ENCODE measurements around the gene TMEM165. TPM values are rescaled to one million over a fixed set of nuclear protein-coding genes. Genes with fewer than 3 reads are reported as not detected.

The TMEM165 gene
- total RNA-seq, 6 experiments from 2014 or later = 13.3 to 53.0 (median 23.0) TPM

GRCh38 chr4:55458611-55459010 is 62.9 kb downstream of the TMEM165 start:
- DNase-seq = no peak
- H3K4me1 ChIP-seq = no peaks in the 10 kb centered on the region
- 93% methylated on average over 2 of the region's 2 CpGs for WGBS (ENCODE audit: insufficient coverage, low coverage, low lambda C conversion rate, missing lambda C conversion rate)
- peaks cover 0 to 19% (median 3%) of the 10 kb centered on the region in 4 donors for H3K36me3 ChIP-seq
- intact Hi-C loops (cut with DNase I) = no loop called here
- ATAC-seq = no peak
- H3K9me3 ChIP-seq = no peaks in the 10 kb centered on the region
- H3K4me3 ChIP-seq = no peak overlapping the region
- no peak for TF ChIP-seq POLR2A (IDR thresholded peaks at IDR 0.05)
- TF ChIP-seq, protein P1, sequence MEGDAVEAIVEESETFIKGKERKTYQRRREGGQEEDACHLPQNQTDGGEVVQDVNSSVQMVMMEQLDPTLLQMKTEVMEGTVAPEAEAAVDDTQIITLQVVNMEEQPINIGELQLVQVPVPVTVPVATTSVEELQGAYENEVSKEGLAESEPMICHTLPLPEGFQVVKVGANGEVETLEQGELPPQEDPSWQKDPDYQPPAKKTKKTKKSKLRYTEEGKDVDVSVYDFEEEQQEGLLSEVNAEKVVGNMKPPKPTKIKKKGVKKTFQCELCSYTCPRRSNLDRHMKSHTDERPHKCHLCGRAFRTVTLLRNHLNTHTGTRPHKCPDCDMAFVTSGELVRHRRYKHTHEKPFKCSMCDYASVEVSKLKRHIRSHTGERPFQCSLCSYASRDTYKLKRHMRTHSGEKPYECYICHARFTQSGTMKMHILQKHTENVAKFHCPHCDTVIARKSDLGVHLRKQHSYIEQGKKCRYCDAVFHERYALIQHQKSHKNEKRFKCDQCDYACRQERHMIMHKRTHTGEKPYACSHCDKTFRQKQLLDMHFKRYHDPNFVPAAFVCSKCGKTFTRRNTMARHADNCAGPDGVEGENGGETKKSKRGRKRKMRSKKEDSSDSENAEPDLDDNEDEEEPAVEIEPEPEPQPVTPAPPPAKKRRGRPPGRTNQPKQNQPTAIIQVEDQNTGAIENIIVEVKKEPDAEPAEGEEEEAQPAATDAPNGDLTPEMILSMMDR (IDR thresholded peaks at IDR 0.05) = no peak
- no peak overlapping the region for H3K27ac ChIP-seq
- no peaks in the 10 kb centered on the region for H3K27me3 ChIP-seq

DNA sequence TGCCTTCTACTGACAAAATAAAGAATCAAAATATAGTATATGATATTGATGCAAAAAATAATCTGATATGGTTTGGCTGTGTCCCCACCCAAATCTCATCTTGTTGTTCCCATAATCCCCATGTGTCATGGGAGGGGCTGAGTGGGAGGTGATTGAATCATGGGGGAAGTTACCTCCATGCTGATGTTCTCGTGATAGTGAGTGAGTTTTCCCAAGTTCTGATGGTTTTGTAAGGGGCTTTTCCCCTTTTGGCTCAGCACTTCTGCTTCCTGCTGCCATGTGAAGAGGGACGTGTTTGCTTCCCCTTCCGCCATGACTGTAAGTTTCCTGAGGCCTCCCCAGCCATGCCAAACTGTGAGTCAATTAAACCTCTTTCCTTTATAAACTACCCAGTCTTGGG is 70.2 kb downstream of the TMEM165 start:
- WGBS (ENCODE audit: insufficient coverage, low coverage, low lambda C conversion rate, missing lambda C conversion rate) = 64% methylated on average over 3 of the region's 3 CpGs
- DNase-seq = no peak

GRCh38 chr4:55468724-55469123 is 73.0 kb downstream of the TMEM165 start:
- WGBS (ENCODE audit: insufficient coverage, low coverage, low lambda C conversion rate, missing lambda C conversion rate) = 78% methylated on average over 2 of the region's 2 CpGs
- peaks cover 0 to 19% (median 0%) of the 10 kb centered on the region in 4 donors for H3K36me3 ChIP-seq
- peak in 1 of 4 donors; percentile 57 for ATAC-seq

More for the DNA sequence above, 70.2 kb downstream of the TMEM165 start:
- no peak overlapping the region for H3K27ac ChIP-seq
- no peak overlapping the region for H3K4me3 ChIP-seq
- no peaks in the 10 kb centered on the region for H3K27me3 ChIP-seq
- ATAC-seq = no peak
- intact Hi-C loops (cut with DNase I) = no loop called here
- no peaks in the 10 kb centered on the region for H3K9me3 ChIP-seq
- no peaks in the 10 kb centered on the region for H3K4me1 ChIP-seq
- TF ChIP-seq POLR2A (IDR thresholded peaks at IDR 0.05) = no peak
- TF ChIP-seq, protein P1 (IDR thresholded peaks at IDR 0.05) = no peak
- H3K36me3 ChIP-seq = peaks cover 0 to 12% (median 0%) of the 10 kb centered on the region in 4 donors

GRCh38 chr4:55469979-55470378 is 74.2 kb downstream of the TMEM165 start:
- no peaks in the 10 kb centered on the region for H3K4me1 ChIP-seq
- 94% methylated on average over 1 of the region's 1 CpG for WGBS (ENCODE audit: insufficient coverage, low coverage, low lambda C conversion rate, missing lambda C conversion rate)
- peaks cover 0 to 4% (median 0%) of the 10 kb centered on the region in 4 donors for H3K9me3 ChIP-seq
- no peak overlapping the region for H3K27ac ChIP-seq
- no peak overlapping the region for H3K4me3 ChIP-seq
- DNase-seq (no peak), ATAC-seq (no peak)
- TF ChIP-seq POLR2A (IDR thresholded peaks at IDR 0.05) = no peak
- TF ChIP-seq, protein P1 (IDR thresholded peaks at IDR 0.05) = no peak
- H3K27me3 ChIP-seq = no peaks in the 10 kb centered on the region
- intact Hi-C loops (cut with DNase I) = no loop called here
- H3K36me3 ChIP-seq = peaks cover 0 to 24% (median under 1%) of the 10 kb centered on the region in 4 donors

More at GRCh38 chr4:55468724-55469123, 73.0 kb downstream of the TMEM165 start:
- intact Hi-C loops (cut with DNase I) = no loop called here
- Histone ChIP-seq H3K27me3 (no peaks in the 10 kb centered on the region), H3K4me3 (no peak overlapping the region), H3K4me1 (no peaks in the 10 kb centered on the region), H3K9me3 (no peaks in the 10 kb centered on the region), H3K27ac (no peak overlapping the region)
- TF ChIP-seq POLR2A (IDR thresholded peaks at IDR 0.05) = no peak
- TF ChIP-seq, protein P1 (IDR thresholded peaks at IDR 0.05) = no peak
- DNase-seq = no peak

Small RNA genes within 50 kb of the gene (small RNA-seq; reads per million reads assigned to genes)
- 0 reads per million in 2 experiments for gene RF00019

Other genes with a start within 250 kb of the TMEM165 start
- 10 to 100 TPM in 3 of 6 experiments, 1 to 10 TPM in 3; 7.7 to 13.9 (median 9.9) TPM for gene SRD5A3, start 49.7 kb upstream of the TMEM165 start, total RNA-seq
- gene CLOCK, start 151.0 kb downstream of the TMEM165 start, total RNA-seq = 10 to 100 TPM; 11.1 to 17.3 (median 12.9) TPM
- gene PDCL2, start 196.3 kb downstream of the TMEM165 start, total RNA-seq = not detected
- not detected for gene NMU, start 240.3 kb downstream of the TMEM165 start, total RNA-seq